Fibroblast of pulmonary artery (primary cell): Measurements from ENCODE around the gene CFAP57.

Source experiments
- DNase-seq: peaks from one replicate; pipeline ENCODE4 v3.0.0-alpha.2; 2010; ENCODE audit warnings: low read depth
- H3K4me3 ChIP-seq: replicated peaks from 2 replicates; pipeline ENCODE4 v1.5.1; 2011; ENCODE audit warnings: low read depth, mild to moderate bottlenecking, control low read depth, low read length, moderate library complexity
- CTCF ChIP-seq: IDR thresholded peaks from 2 replicates; pipeline ENCODE4 v1.5.1; 2011; ENCODE audit warnings: mild to moderate bottlenecking, control low read depth, low read length, inconsistent platforms; ENCODE audit errors: missing control alignments

The CFAP57 gene

GRCh38 chr1:43194509-43194908 lies 22.4 kb downstream of the CFAP57 start:
- no peak for DNase-seq
- H3K4me3 ChIP-seq, result no peak overlapping the region
- no peak for TF ChIP-seq CTCF

- TF ChIP-seq CTCF, result no peak
- no peak for DNase-seq
- H3K4me3 ChIP-seq, result no peak overlapping the region
These were observed 25.4 kb downstream of the CFAP57 start for GRCh38 chr1:43197343-43198127.

GRCh38 chr1:43199093-43199726 lies 27.1 kb downstream of the CFAP57 start:
- no peak overlapping the region for H3K4me3 ChIP-seq
- no peak for TF ChIP-seq CTCF
- no peak for DNase-seq

GRCh38 chr1:43203859-43204258 lies 31.7 kb downstream of the CFAP57 start:
- no peak overlapping the region for H3K4me3 ChIP-seq
- no peak for TF ChIP-seq CTCF
- DNase-seq, result no peak

GRCh38 chr1:43204394-43204793 lies 32.3 kb downstream of the CFAP57 start:
- TF ChIP-seq CTCF, result no peak
- DNase-seq, result no peak
- H3K4me3 ChIP-seq, result no peak overlapping the region

- DNase-seq, result peak; percentile 31
- TF ChIP-seq CTCF, result no peak
- no peak overlapping the region for H3K4me3 ChIP-seq
These were observed 33.5 kb downstream of the CFAP57 start for GRCh38 chr1:43205671-43206070.
